22Rv1 (cell line): ENCODE data around the gene PVR.

ENCODE experiments used
- CTCF ChIP-seq: fragments of 450-650 bp; IDR thresholded peaks from 2 replicates; pipeline ENCODE4 v1.5.1; 2017; ENCODE audit warnings: mild to moderate bottlenecking
- ZFX ChIP-seq: fragments of 450-650 bp; IDR thresholded peaks from 2 replicates; pipeline ENCODE4 v1.6.1; 2017; ENCODE audit warnings: antibody characterized with exemption, borderline replicate concordance

GRCh38 chr19:44600466-44600865 lies 43.2 kb upstream of the PVR start:
- TF ChIP-seq CTCF (no peak), ZFX (no peak)
